Esophagus muscularis mucosa (tissue), 4 donors: ENCODE results near the gene CDC34. TPM values are rescaled to one million over a fixed set of nuclear protein-coding genes. Genes with fewer than 3 reads are reported as not detected.

Source experiments
- DNase-seq: peaks from one replicate; pipeline ENCODE4 v3.0.0-alpha.2; 2017; ENCODE audit errors: extremely low spot score
- H3K27ac ChIP-seq, 4 donors: fragments of 200-600 bp; sonication (generic); replicated peaks in 1 of 4; 1 replicate in 3 of 4; 2 replicates in 1 of 4; pipeline ENCODE4 v1.5.1; 2016 to 2019; ENCODE audit warnings: mild to moderate bottlenecking in 1 of 4
- H3K27me3 ChIP-seq, 4 donors: fragments of 200-600 bp; sonication (generic); one replicate each; pipeline versions ENCODE4 v1.5.1 to v1.6.0; 2016 to 2019
- H3K36me3 ChIP-seq, 4 donors: fragments of 200-600 bp; sonication (generic); one replicate each; pipeline ENCODE4 v1.5.1; 2016 to 2019
- H3K4me1 ChIP-seq, 4 donors: fragments of 200-600 bp; sonication (generic); one replicate each; pipeline ENCODE4 v1.5.1; 2016 to 2019
- H3K4me3 ChIP-seq, 4 donors: fragments of 200-600 bp; sonication (generic); 1 replicate in 2 of 4; 2 replicates in 2 of 4; pipeline ENCODE4 v1.5.1; 2016 to 2019; ENCODE audit warnings: mild to moderate bottlenecking in 4 of 4, moderate library complexity in 1 of 4
- H3K9me3 ChIP-seq, 4 donors: fragments of 200-600 bp; sonication (generic); 1 replicate in 3 of 4; 2 replicates in 1 of 4; pipeline ENCODE4 v1.5.1; 2016 to 2019
- EP300 ChIP-seq: sonication (generic); formaldehyde crosslinking; IDR thresholded peaks from one replicate; pipeline ENCODE4 v1.6.1; 2017; ENCODE audit warnings: antibody characterized with exemption
- POLR2A ChIP-seq: fragments of 450-650 bp; IDR thresholded peaks from one replicate; pipeline ENCODE4 v1.6.1; 2017; ENCODE audit warnings: antibody characterized with exemption, moderate library complexity, mild to moderate bottlenecking, low read depth
- POLR2AphosphoS5 ChIP-seq, 2 donors: sonication (generic); formaldehyde crosslinking; IDR thresholded peaks; one replicate each; pipeline ENCODE4 v1.6.1; 2017; ENCODE audit warnings: antibody characterized with exemption in 2 of 2
- WGBS: methylation state at CpG from one replicate; pipeline ENCODE4 v1.1.5; 2018; 5-methylcytosine and 5-hydroxymethylcytosine counted together
- intact Hi-C: fragments of 100-400 bp; cut with DNase I; formaldehyde crosslinking; loops from one replicate; pipeline ENCODE4 v1.15.1; 2023
- total RNA-seq, 4 donors: library from RNA; depleted of rRNA; stranded (reverse); fragments of >200 nt; gene quantifications; one replicate each; pipeline versions ENCODE4 v1.1.0 to v1.2.1, GENCODE V29; 2016
- TF ChIP-seq, protein P1 (sequence below), 3 experiments: fragments of 200-600 bp in 2 of 3; fragments of 450-650 bp in 1 of 3; sonication (generic) in 2 of 3; IDR thresholded peaks; one replicate each; pipeline ENCODE4 v1.5.1; 2017 to 2019; ENCODE audit warnings: antibody characterized with exemption in 3 of 3, mild to moderate bottlenecking in 2 of 3, moderate library complexity in 1 of 3

CDC34 gene
- total RNA-seq, 4 donors from 2014 or later = 62.5 to 100 (median 76.2) TPM

GRCh38 chr19:496986-497385 lies 34.6 kb upstream of the CDC34 start:
- Histone ChIP-seq H3K9me3 (no peaks in the 10 kb centered on the region), H3K27me3 (peaks cover 3 to 63% (median 37%) of the 10 kb centered on the region in 4 donors), H3K4me1 (peaks cover 8 to 31% (median 23%) of the 10 kb centered on the region in 4 donors), H3K27ac (no peak overlapping the region), H3K4me3 (no peak overlapping the region), H3K36me3 (no peaks in the 10 kb centered on the region)
- WGBS = 8% methylated on average over 18 of the region's 18 CpGs
- DNase-seq = no peak
- TF ChIP-seq, protein P1, sequence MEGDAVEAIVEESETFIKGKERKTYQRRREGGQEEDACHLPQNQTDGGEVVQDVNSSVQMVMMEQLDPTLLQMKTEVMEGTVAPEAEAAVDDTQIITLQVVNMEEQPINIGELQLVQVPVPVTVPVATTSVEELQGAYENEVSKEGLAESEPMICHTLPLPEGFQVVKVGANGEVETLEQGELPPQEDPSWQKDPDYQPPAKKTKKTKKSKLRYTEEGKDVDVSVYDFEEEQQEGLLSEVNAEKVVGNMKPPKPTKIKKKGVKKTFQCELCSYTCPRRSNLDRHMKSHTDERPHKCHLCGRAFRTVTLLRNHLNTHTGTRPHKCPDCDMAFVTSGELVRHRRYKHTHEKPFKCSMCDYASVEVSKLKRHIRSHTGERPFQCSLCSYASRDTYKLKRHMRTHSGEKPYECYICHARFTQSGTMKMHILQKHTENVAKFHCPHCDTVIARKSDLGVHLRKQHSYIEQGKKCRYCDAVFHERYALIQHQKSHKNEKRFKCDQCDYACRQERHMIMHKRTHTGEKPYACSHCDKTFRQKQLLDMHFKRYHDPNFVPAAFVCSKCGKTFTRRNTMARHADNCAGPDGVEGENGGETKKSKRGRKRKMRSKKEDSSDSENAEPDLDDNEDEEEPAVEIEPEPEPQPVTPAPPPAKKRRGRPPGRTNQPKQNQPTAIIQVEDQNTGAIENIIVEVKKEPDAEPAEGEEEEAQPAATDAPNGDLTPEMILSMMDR (IDR thresholded peaks at IDR 0.05) = no peak
- TF ChIP-seq EP300 = no peak
- no peak for TF ChIP-seq POLR2AphosphoS5 (IDR thresholded peaks at IDR 0.05)
- no peak for TF ChIP-seq POLR2A
- intact Hi-C loops = no loop called here

DNA sequence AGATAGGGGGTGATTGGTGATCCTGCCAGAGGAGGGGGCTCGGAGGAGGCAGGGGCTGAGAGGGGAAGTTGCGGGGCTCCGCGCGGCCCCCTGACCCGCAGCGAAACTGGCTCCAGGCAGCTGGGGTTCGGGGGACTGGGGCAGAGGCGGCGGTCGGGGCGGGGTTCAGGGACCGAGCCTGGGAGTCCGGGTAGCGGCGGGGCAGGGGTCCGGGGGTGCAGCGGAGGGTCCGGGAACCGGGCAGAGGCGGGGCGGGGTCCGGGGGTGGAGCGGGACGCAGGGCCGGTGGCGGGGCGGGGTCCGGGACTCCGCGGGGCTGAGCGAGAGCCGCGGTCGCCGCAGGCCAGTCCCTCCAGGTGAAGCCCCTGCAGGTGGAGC lies 34.1 kb upstream of the CDC34 start:
- peak overlapping the region; percentile 13 to 39 (median 24) for H3K4me3 ChIP-seq
- intact Hi-C loops = no loop called here
- H3K4me1 ChIP-seq = peaks cover 8 to 31% (median 23%) of the 10 kb centered on the region in 4 donors
- no peak overlapping the region for H3K27ac ChIP-seq
- no peaks in the 10 kb centered on the region for H3K36me3 ChIP-seq
- no peaks in the 10 kb centered on the region for H3K9me3 ChIP-seq
- 6% methylated on average over 16 of the region's 36 CpGs for WGBS
- TF ChIP-seq POLR2AphosphoS5 (IDR thresholded peaks at IDR 0.05) = no peak
- TF ChIP-seq, protein P1 (IDR thresholded peaks at IDR 0.05) = no peak
- DNase-seq = no peak
- peaks cover 3 to 63% (median 37%) of the 10 kb centered on the region in 4 donors for H3K27me3 ChIP-seq

- H3K36me3 ChIP-seq = no peaks in the 10 kb centered on the region
- H3K4me3 ChIP-seq = peak overlapping the region; percentile 13 to 39 (median 24)
- 16% methylated on average over 9 of the region's 50 CpGs for WGBS
- no peak overlapping the region for H3K27ac ChIP-seq
- intact Hi-C loops = no loop called here
- TF ChIP-seq, protein P1 (IDR thresholded peaks at IDR 0.05) = no peak
- TF ChIP-seq POLR2A (no peak), POLR2AphosphoS5 (IDR thresholded peaks at IDR 0.05) (no peak), EP300 (no peak)
- no peak for DNase-seq
- peaks cover 3 to 63% (median 37%) of the 10 kb centered on the region in 4 donors for H3K27me3 ChIP-seq
- no peaks in the 10 kb centered on the region for H3K9me3 ChIP-seq
- H3K4me1 ChIP-seq = peaks cover 8 to 31% (median 23%) of the 10 kb centered on the region in 4 donors
Measured at GRCh38 chr19:497869-498510, 33.6 kb upstream of the CDC34 start.

GRCh38 chr19:498511-498891 lies 33.1 kb upstream of the CDC34 start:
- Histone ChIP-seq H3K36me3 (no peaks in the 10 kb centered on the region), H3K27me3 (peaks cover 3 to 63% (median 37%) of the 10 kb centered on the region in 4 donors), H3K4me3 (no peak overlapping the region), H3K9me3 (no peaks in the 10 kb centered on the region), H3K4me1 (peaks cover 8 to 31% (median 23%) of the 10 kb centered on the region in 4 donors), H3K27ac (no peak overlapping the region)
- DNase-seq = no peak
- TF ChIP-seq, protein P1 (IDR thresholded peaks at IDR 0.05) = no peak
- no peak for TF ChIP-seq POLR2AphosphoS5 (IDR thresholded peaks at IDR 0.05)
- no peak for TF ChIP-seq EP300
- no peak for TF ChIP-seq POLR2A
- intact Hi-C loops = no loop called here
- WGBS = 5% methylated on average over 4 of the region's 26 CpGs
